ENCODE results near the gene AKIRIN1.
"Not testable (repeated sequence)": the region's sequence is repeated elsewhere in the genome, so short reads cannot be mapped to it uniquely, and the experiment has no call there.

AKIRIN1 gene

GRCh38 chr1:38989979-38990378 is 1.1 kb upstream of the AKIRIN1 start:
- H3K27ac Mint-ChIP-seq, result peak overlapping the region; percentile 83
- H3K4me3 Mint-ChIP-seq, result peak overlapping the region; percentile 84
- H3K4me1 Mint-ChIP-seq, result peaks cover 36% of the 10 kb centered on the region
- H3K36me3 Mint-ChIP-seq, result no peaks in the 10 kb centered on the region
- H3K27me3 Mint-ChIP-seq, result no peaks in the 10 kb centered on the region
- no peaks in the 10 kb centered on the region for H3K9me3 Mint-ChIP-seq

- peaks cover 40% of the 10 kb centered on the region for H3K4me1 Mint-ChIP-seq
- peak overlapping the region; percentile 84 for H3K4me3 Mint-ChIP-seq
These were observed 714 bp upstream of the AKIRIN1 start for GRCh38 chr1:38990386-38990737.

GRCh38 chr1:38991638-38992411 is 749 bp downstream of the AKIRIN1 start:
- Mint-ChIP-seq H3K27me3 (no peaks in the 10 kb centered on the region), H3K27ac (peak overlapping the region; percentile 88), H3K4me3 (peak overlapping the region; percentile 96), H3K4me1 (peaks cover 53% of the 10 kb centered on the region), H3K9me3 (no peaks in the 10 kb centered on the region), H3K36me3 (peaks cover 4% of the 10 kb centered on the region)

More at GRCh38 chr1:38990386-38990737, 714 bp upstream of the AKIRIN1 start:
- H3K27me3 Mint-ChIP-seq, result no peaks in the 10 kb centered on the region
- H3K27ac Mint-ChIP-seq, result peak overlapping the region; percentile 83
- peaks cover 2% of the 10 kb centered on the region for H3K36me3 Mint-ChIP-seq
- H3K9me3 Mint-ChIP-seq, result no peaks in the 10 kb centered on the region

- no peaks in the 10 kb centered on the region for H3K27me3 Mint-ChIP-seq
- H3K4me1 Mint-ChIP-seq, result peaks cover 60% of the 10 kb centered on the region
- no peaks in the 10 kb centered on the region for H3K9me3 Mint-ChIP-seq
These were observed 1.5 kb downstream of the AKIRIN1 start for GRCh38 chr1:38992412-38993111.

GRCh38 chr1:38994196-38994595 is 3.1 kb downstream of the AKIRIN1 start:
- Mint-ChIP-seq H3K4me1 (peaks cover 71% of the 10 kb centered on the region), H3K27me3 (no peaks in the 10 kb centered on the region), H3K4me3 (peak overlapping the region; percentile 67), H3K36me3 (peaks cover 8% of the 10 kb centered on the region), H3K27ac (peak overlapping the region; percentile 59), H3K9me3 (no peaks in the 10 kb centered on the region)

More at GRCh38 chr1:38992412-38993111, 1.5 kb downstream of the AKIRIN1 start:
- Mint-ChIP-seq H3K36me3 (peaks cover 4% of the 10 kb centered on the region), H3K4me3 (peak overlapping the region; percentile 96), H3K27ac (peak overlapping the region; percentile 88)

- H3K27ac Mint-ChIP-seq, result peak overlapping the region; percentile 94
- H3K27me3 Mint-ChIP-seq, result no peaks in the 10 kb centered on the region
- H3K9me3 Mint-ChIP-seq, result no peaks in the 10 kb centered on the region
- H3K4me3 Mint-ChIP-seq, result peak overlapping the region; percentile 75
- peaks cover 9% of the 10 kb centered on the region for H3K36me3 Mint-ChIP-seq
- peaks cover 68% of the 10 kb centered on the region for H3K4me1 Mint-ChIP-seq
These were observed 6.2 kb downstream of the AKIRIN1 start for GRCh38 chr1:38997034-38997900.

- peak overlapping the region; percentile 94 for H3K27ac Mint-ChIP-seq
- H3K4me1 Mint-ChIP-seq, result peaks cover 68% of the 10 kb centered on the region
- H3K27me3 Mint-ChIP-seq, result no peaks in the 10 kb centered on the region
- peaks cover 13% of the 10 kb centered on the region for H3K36me3 Mint-ChIP-seq
- H3K4me3 Mint-ChIP-seq, result peak overlapping the region; percentile 75
- H3K9me3 Mint-ChIP-seq, result no peaks in the 10 kb centered on the region
These were observed 6.8 kb downstream of the AKIRIN1 start for GRCh38 chr1:38997901-38998190.

GRCh38 chr1:39001516-39002421 is 10.7 kb downstream of the AKIRIN1 start:
- H3K27ac Mint-ChIP-seq, result peak overlapping the region; percentile 85
- H3K4me3 Mint-ChIP-seq, result no peak overlapping the region
- H3K27me3 Mint-ChIP-seq, result no peaks in the 10 kb centered on the region
- no peaks in the 10 kb centered on the region for H3K9me3 Mint-ChIP-seq
- peaks cover 56% of the 10 kb centered on the region for H3K4me1 Mint-ChIP-seq
- peaks cover 21% of the 10 kb centered on the region for H3K36me3 Mint-ChIP-seq

GRCh38 chr1:39003281-39003680 is 12.2 kb downstream of the AKIRIN1 start:
- peak overlapping the region; percentile 85 for H3K27ac Mint-ChIP-seq
- H3K4me1 Mint-ChIP-seq, result peaks cover 41% of the 10 kb centered on the region
- H3K9me3 Mint-ChIP-seq, result no peaks in the 10 kb centered on the region
- peaks cover 22% of the 10 kb centered on the region for H3K36me3 Mint-ChIP-seq
- no peaks in the 10 kb centered on the region for H3K27me3 Mint-ChIP-seq
- H3K4me3 Mint-ChIP-seq, result no peak overlapping the region

GRCh38 chr1:39003794-39004193 is 12.7 kb downstream of the AKIRIN1 start:
- H3K27me3 Mint-ChIP-seq, result no peaks in the 10 kb centered on the region
- peaks cover 25% of the 10 kb centered on the region for H3K36me3 Mint-ChIP-seq
- H3K9me3 Mint-ChIP-seq, result no peaks in the 10 kb centered on the region
- H3K27ac Mint-ChIP-seq, result peak overlapping the region; percentile 57
- peaks cover 39% of the 10 kb centered on the region for H3K4me1 Mint-ChIP-seq
- no peak overlapping the region for H3K4me3 Mint-ChIP-seq

GRCh38 chr1:39006287-39006686 is 15.2 kb downstream of the AKIRIN1 start:
- Mint-ChIP-seq H3K9me3 (no peaks in the 10 kb centered on the region), H3K36me3 (peaks cover 23% of the 10 kb centered on the region), H3K27ac (no peak overlapping the region), H3K27me3 (no peaks in the 10 kb centered on the region), H3K4me3 (no peak overlapping the region), H3K4me1 (peaks cover 30% of the 10 kb centered on the region)

- peaks cover 25% of the 10 kb centered on the region for H3K4me1 Mint-ChIP-seq
- no peaks in the 10 kb centered on the region for H3K27me3 Mint-ChIP-seq
- no peak overlapping the region for H3K4me3 Mint-ChIP-seq
- H3K36me3 Mint-ChIP-seq, result peaks cover 22% of the 10 kb centered on the region
- H3K27ac Mint-ChIP-seq, result peak overlapping the region; percentile 72
- H3K9me3 Mint-ChIP-seq, result no peaks in the 10 kb centered on the region
These were observed 15.9 kb downstream of the AKIRIN1 start for GRCh38 chr1:39006726-39007645.

- not testable (repeated sequence) for H3K36me3 Mint-ChIP-seq, H3K4me1 Mint-ChIP-seq, H3K9me3 Mint-ChIP-seq, H3K27ac Mint-ChIP-seq, H3K27me3 Mint-ChIP-seq, H3K4me3 Mint-ChIP-seq
These were observed 23.9 kb downstream of the AKIRIN1 start for GRCh38 chr1:39014956-39015355.

GRCh38 chr1:39016604-39017171 is 25.6 kb downstream of the AKIRIN1 start:
- peaks cover 3% of the 10 kb centered on the region for H3K36me3 Mint-ChIP-seq
- no peak overlapping the region for H3K27ac Mint-ChIP-seq
- H3K27me3 Mint-ChIP-seq, result no peaks in the 10 kb centered on the region
- no peaks in the 10 kb centered on the region for H3K9me3 Mint-ChIP-seq
- H3K4me3 Mint-ChIP-seq, result no peak overlapping the region
- H3K4me1 Mint-ChIP-seq, result no peaks in the 10 kb centered on the region

Data from activated naive CD4-positive, alpha-beta T cell treated with anti-CD3 and anti-CD28 coated beads, Interleukin-2, amount 50 U/mL, for 24 hours (primary cell).